Body of pancreas (tissue), 4 donors: ENCODE measurements around the gene MTMR8. TPM values are rescaled to one million over a fixed set of nuclear protein-coding genes. Genes with fewer than 3 reads are reported as not detected.

Experiments used
- ATAC-seq: fragments of 150-250 bp; one replicate; pipeline ENCODE4 v1.9.1; 2016
- DNase-seq, 4 donors: peaks; one replicate each; pipeline ENCODE4 v3.0.0-alpha.2; 2019
- H3K27ac ChIP-seq, 4 donors: fragments of 200-600 bp; sonication (generic); 1 replicate in 3 of 4; 2 replicates in 1 of 4; pipeline versions ENCODE4 v1.5.1 to v1.6.1; 2016 to 2019; ENCODE audit warnings: mild to moderate bottlenecking in 1 of 4, mixed read lengths in 1 of 4, moderate library complexity in 1 of 4
- H3K27me3 ChIP-seq, 2 donors: fragments of 200-600 bp; sonication (generic); one replicate each; pipeline ENCODE4 v1.6.0; 2016; ENCODE audit warnings: mild to moderate bottlenecking in 1 of 2
- H3K36me3 ChIP-seq, 2 donors: fragments of 200-600 bp; sonication (generic); replicated peaks in 1 of 2; 2 replicates each; pipeline ENCODE4 v1.5.1; 2016; ENCODE audit warnings: low read depth in 2 of 2; ENCODE audit not compliant: insufficient read depth in 1 of 2
- H3K4me1 ChIP-seq: fragments of 200-600 bp; sonication (generic); one replicate; pipeline ENCODE4 v1.6.0; 2016
- H3K4me3 ChIP-seq, 2 donors: fragments of 200-600 bp; sonication (generic); 1 replicate in 1 of 2; 2 replicates in 1 of 2; pipeline ENCODE4 v1.5.1; 2016 to 2019
- H3K9me3 ChIP-seq, 3 donors: fragments of 200-600 bp; sonication (generic); 1 replicate in 2 of 3; 2 replicates in 1 of 3; pipeline ENCODE4 v1.5.1; 2016
- CTCF ChIP-seq, 7 experiments: fragments of 450-650 bp in 4 of 7; fragments of 200-600 bp in 3 of 7; sonication (generic) in 3 of 7; IDR thresholded peaks; one replicate each; pipeline ENCODE4 v1.5.1; 2016 to 2019; ENCODE audit warnings: antibody characterized with exemption in 7 of 7
- POLR2A ChIP-seq, 3 donors: fragments of 450-650 bp; IDR thresholded peaks; one replicate each; pipeline ENCODE4 v1.6.1; 2016; ENCODE audit warnings: antibody characterized with exemption in 3 of 3, mild to moderate bottlenecking in 2 of 3
- WGBS, 2 donors: methylation state at CpG; one replicate each; pipeline ENCODE4 v1.1.5; 2017; 5-methylcytosine and 5-hydroxymethylcytosine counted together
- intact Hi-C: fragments of 100-400 bp; cut with DNase I; formaldehyde crosslinking; loops from one replicate; pipeline ENCODE4 v1.15.1; 2023
- total RNA-seq, 2 donors: library from RNA; depleted of rRNA; stranded (reverse); fragments of >200 nt; gene quantifications; one replicate each; pipeline ENCODE4 v1.1.0, GENCODE V29; 2016

The MTMR8 gene
- total RNA-seq, 2 donors from 2014 or later: 1.0 to 4.9 TPM

GRCh38 chrX:64352081-64352480 is 43.2 kb downstream of the MTMR8 start:
- Histone ChIP-seq H3K4me1 (no peaks in the 10 kb centered on the region), H3K27ac (no peak overlapping the region), H3K9me3 (no peaks in the 10 kb centered on the region), H3K36me3 (no peaks in the 10 kb centered on the region), H3K4me3 (no peak overlapping the region), H3K27me3 (no peaks in the 10 kb centered on the region)
- DNase-seq (no peak), ATAC-seq (no peak)
- intact Hi-C loops: no loop called here
- WGBS, 2 donors: 92 to 94% methylated on average over 4 to 5 of the region's 5 CpGs
- TF ChIP-seq POLR2A (IDR thresholded peaks at IDR 0.05): no peak
- TF ChIP-seq CTCF (IDR thresholded peaks at IDR 0.05): no peak

- DNase-seq: no peak
- no peak for TF ChIP-seq CTCF (IDR thresholded peaks at IDR 0.05)
- no peak for TF ChIP-seq POLR2A (IDR thresholded peaks at IDR 0.05)
- Histone ChIP-seq H3K36me3 (no peaks in the 10 kb centered on the region), H3K27me3 (no peaks in the 10 kb centered on the region), H3K4me1 (no peaks in the 10 kb centered on the region), H3K27ac (no peak overlapping the region), H3K9me3 (no peaks in the 10 kb centered on the region), H3K4me3 (no peak overlapping the region)
- intact Hi-C loops: no loop called here
- ATAC-seq: no peak
- WGBS, 2 donors: 50 to 63% methylated on average over 1 of the region's 1 CpG
Measured at GRCh38 chrX:64350521-64350920, 44.7 kb downstream of the MTMR8 start.

- H3K36me3 ChIP-seq: no peaks in the 10 kb centered on the region
- intact Hi-C loops: no loop called here
- WGBS, 2 donors: 83 to 90% methylated on average over 4 of the region's 4 CpGs
- no peaks in the 10 kb centered on the region for H3K4me1 ChIP-seq
- H3K9me3 ChIP-seq: no peaks in the 10 kb centered on the region
- H3K27ac ChIP-seq: no peak overlapping the region
- H3K4me3 ChIP-seq: no peak overlapping the region
- TF ChIP-seq POLR2A (IDR thresholded peaks at IDR 0.05): no peak
- ATAC-seq (no peak), DNase-seq (no peak)
- H3K27me3 ChIP-seq: no peaks in the 10 kb centered on the region
Measured at GRCh38 chrX:64350047-64350446, 45.2 kb downstream of the MTMR8 start.

- no peaks in the 10 kb centered on the region for H3K36me3 ChIP-seq
- ATAC-seq: no peak
- no peak overlapping the region for H3K27ac ChIP-seq
- H3K9me3 ChIP-seq: no peaks in the 10 kb centered on the region
- no peak for DNase-seq
- H3K27me3 ChIP-seq: no peaks in the 10 kb centered on the region
- 50 to 69% methylated on average over 1 of the region's 1 CpG for WGBS, 2 donors
- intact Hi-C loops: no loop called here
- H3K4me3 ChIP-seq: no peak overlapping the region
- H3K4me1 ChIP-seq: no peaks in the 10 kb centered on the region
- TF ChIP-seq POLR2A (IDR thresholded peaks at IDR 0.05) (no peak), CTCF (IDR thresholded peaks at IDR 0.05) (no peak)
Measured at GRCh38 chrX:64342811-64343210, 52.4 kb downstream of the MTMR8 start.

GRCh38 chrX:64338296-64338695 is 57.0 kb downstream of the MTMR8 start:
- no peaks in the 10 kb centered on the region for H3K27me3 ChIP-seq
- no peak overlapping the region for H3K27ac ChIP-seq
- ATAC-seq: no peak
- H3K9me3 ChIP-seq: no peaks in the 10 kb centered on the region
- DNase-seq: no peak
- H3K36me3 ChIP-seq: no peaks in the 10 kb centered on the region
- intact Hi-C loops: no loop called here
- 92 to 93% methylated on average over 1 of the region's 1 CpG for WGBS, 2 donors
- H3K4me3 ChIP-seq: no peak overlapping the region
- TF ChIP-seq CTCF (IDR thresholded peaks at IDR 0.05): no peak
- TF ChIP-seq POLR2A (IDR thresholded peaks at IDR 0.05): no peak
- no peaks in the 10 kb centered on the region for H3K4me1 ChIP-seq
